ENCODE results near the gene LRRC8C.

- no peak for TF ChIP-seq CTCF (IDR thresholded peaks at IDR 0.05; ENCODE audit: insufficient read depth, low read depth, low read length)
- TF ChIP-seq EZH2 (IDR thresholded peaks at IDR 0.05; ENCODE audit: insufficient read depth, low read length) = no peak
Observed at GRCh38 chr1:89633248-89633799, 404 bp downstream of the LRRC8C start.

Data from astrocyte (in vitro differentiated cells and primary cell).